Measurements from ENCODE around the gene ALPK1.
"Not testable (repeated sequence)": the region's sequence is repeated elsewhere in the genome, so short reads cannot be mapped to it uniquely, and the experiment has no call there.

Gene ALPK1

GRCh38 chr4:112296949-112297880, at the start of gene ALPK1:
Gene ALPK1 (plus strand): TSS chr4:112297369.
- DNase-seq = peak; percentile 97

GRCh38 chr4:112251019-112251643, 46.0 kb upstream of the ALPK1 start:
- no peak for DNase-seq

- DNase-seq = no peak
These were observed 44.9 kb upstream of the ALPK1 start for GRCh38 chr4:112252234-112252633.

- DNase-seq = peak; percentile 40
These were observed 43.7 kb upstream of the ALPK1 start for GRCh38 chr4:112253382-112254000.

- DNase-seq = no peak
These were observed 40.1 kb upstream of the ALPK1 start for GRCh38 chr4:112257098-112257497.

GRCh38 chr4:112266823-112267222, 30.3 kb upstream of the ALPK1 start:
- peak; percentile 45 for DNase-seq

GRCh38 chr4:112270051-112270450, 27.1 kb upstream of the ALPK1 start:
- DNase-seq = no peak

GRCh38 chr4:112270640-112271421, 26.3 kb upstream of the ALPK1 start:
- no peak for DNase-seq

- DNase-seq = no peak
These were observed 24.9 kb upstream of the ALPK1 start for GRCh38 chr4:112272292-112272691.

GRCh38 chr4:112274959-112275358, 22.2 kb upstream of the ALPK1 start:
- no peak for DNase-seq

GRCh38 chr4:112276113-112276512, 21.1 kb upstream of the ALPK1 start:
- DNase-seq = no peak

- DNase-seq = no peak
These were observed 19.9 kb upstream of the ALPK1 start for GRCh38 chr4:112277220-112277619.

GRCh38 chr4:112277705-112278448, 19.3 kb upstream of the ALPK1 start:
- no peak for DNase-seq

- DNase-seq = no peak
These were observed 17.9 kb upstream of the ALPK1 start for GRCh38 chr4:112279025-112279881.

GRCh38 chr4:112279882-112280315, 17.3 kb upstream of the ALPK1 start:
- no peak for DNase-seq

- DNase-seq = no peak
These were observed 16.6 kb upstream of the ALPK1 start for GRCh38 chr4:112280386-112281056.

- not testable (repeated sequence) for DNase-seq
These were observed 15.2 kb upstream of the ALPK1 start for GRCh38 chr4:112281895-112282398.

GRCh38 chr4:112282860-112283667, 14.1 kb upstream of the ALPK1 start:
- DNase-seq = no peak

- DNase-seq = no peak
These were observed 13.0 kb upstream of the ALPK1 start for GRCh38 chr4:112284166-112284565.
